ENCODE measurements around the gene EDIL3. TPM values are rescaled to one million over a fixed set of nuclear protein-coding genes. Genes with fewer than 3 reads are reported as not detected.

Gene EDIL3
- total RNA-seq, 2 experiments from 2014 or later: not detected

DNA sequence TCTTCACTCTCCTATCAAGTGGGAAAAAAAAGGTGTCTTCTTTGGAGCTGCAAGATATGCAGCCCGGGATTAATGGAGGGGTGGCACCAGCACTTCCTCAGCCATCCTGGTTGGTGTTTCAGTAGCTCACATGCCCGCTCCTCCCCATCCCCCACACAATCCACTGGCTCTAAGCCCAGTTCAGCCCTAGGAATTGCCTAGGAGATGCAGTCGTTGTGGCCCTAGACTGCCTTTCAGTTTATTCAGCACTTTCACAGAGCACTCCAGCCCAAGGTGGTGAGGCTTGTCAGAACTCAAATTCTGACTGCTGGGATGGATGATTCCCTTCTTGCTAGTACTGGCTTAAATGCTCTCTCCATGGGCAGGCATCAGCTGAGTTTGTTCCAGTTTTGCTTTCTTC is 35.1 kb upstream of the EDIL3 start:
- Histone ChIP-seq H3K9me3 (ENCODE audit: control insufficient read depth in 1 of 2, insufficient read depth in 1 of 2, low read length in 2 of 2) (no peaks in the 10 kb centered on the region), H3K4me3 (ENCODE audit: low read length) (no peak overlapping the region), H3K27me3 (ENCODE audit: control insufficient read depth in 1 of 2, insufficient read depth in 2 of 2, low read length in 2 of 2) (no peaks in the 10 kb centered on the region), H3K36me3 (ENCODE audit: insufficient read depth, low read length) (no peaks in the 10 kb centered on the region), H3K4me1 (ENCODE audit: insufficient read depth, low read length) (no peaks in the 10 kb centered on the region), H3K27ac (ENCODE audit: low read depth in 1 of 2, low read length in 2 of 2) (no peak overlapping the region)
- ChIA-PET POLR2A (no interaction called here), CTCF (no interaction called here)
- Mint-ChIP-seq H3K9me3 (peaks cover 5% of the 10 kb centered on the region), H3K27me3 (no peaks in the 10 kb centered on the region), H3K4me1 (ENCODE audit: low read depth) (no peaks in the 10 kb centered on the region), H3K4me3 (no peak overlapping the region), H3K27ac (no peak overlapping the region), H3K36me3 (ENCODE audit: low read depth) (no peaks in the 10 kb centered on the region)
- intact Hi-C loops (cut with DNase I, micrococcal nuclease): no loop called here
- DNase-seq (no peak), ATAC-seq (ENCODE audit: poor library complexity) (no peak)
- TF ChIP-seq, protein P1, sequence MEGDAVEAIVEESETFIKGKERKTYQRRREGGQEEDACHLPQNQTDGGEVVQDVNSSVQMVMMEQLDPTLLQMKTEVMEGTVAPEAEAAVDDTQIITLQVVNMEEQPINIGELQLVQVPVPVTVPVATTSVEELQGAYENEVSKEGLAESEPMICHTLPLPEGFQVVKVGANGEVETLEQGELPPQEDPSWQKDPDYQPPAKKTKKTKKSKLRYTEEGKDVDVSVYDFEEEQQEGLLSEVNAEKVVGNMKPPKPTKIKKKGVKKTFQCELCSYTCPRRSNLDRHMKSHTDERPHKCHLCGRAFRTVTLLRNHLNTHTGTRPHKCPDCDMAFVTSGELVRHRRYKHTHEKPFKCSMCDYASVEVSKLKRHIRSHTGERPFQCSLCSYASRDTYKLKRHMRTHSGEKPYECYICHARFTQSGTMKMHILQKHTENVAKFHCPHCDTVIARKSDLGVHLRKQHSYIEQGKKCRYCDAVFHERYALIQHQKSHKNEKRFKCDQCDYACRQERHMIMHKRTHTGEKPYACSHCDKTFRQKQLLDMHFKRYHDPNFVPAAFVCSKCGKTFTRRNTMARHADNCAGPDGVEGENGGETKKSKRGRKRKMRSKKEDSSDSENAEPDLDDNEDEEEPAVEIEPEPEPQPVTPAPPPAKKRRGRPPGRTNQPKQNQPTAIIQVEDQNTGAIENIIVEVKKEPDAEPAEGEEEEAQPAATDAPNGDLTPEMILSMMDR (IDR thresholded peaks at IDR 0.05): no peak

DNA sequence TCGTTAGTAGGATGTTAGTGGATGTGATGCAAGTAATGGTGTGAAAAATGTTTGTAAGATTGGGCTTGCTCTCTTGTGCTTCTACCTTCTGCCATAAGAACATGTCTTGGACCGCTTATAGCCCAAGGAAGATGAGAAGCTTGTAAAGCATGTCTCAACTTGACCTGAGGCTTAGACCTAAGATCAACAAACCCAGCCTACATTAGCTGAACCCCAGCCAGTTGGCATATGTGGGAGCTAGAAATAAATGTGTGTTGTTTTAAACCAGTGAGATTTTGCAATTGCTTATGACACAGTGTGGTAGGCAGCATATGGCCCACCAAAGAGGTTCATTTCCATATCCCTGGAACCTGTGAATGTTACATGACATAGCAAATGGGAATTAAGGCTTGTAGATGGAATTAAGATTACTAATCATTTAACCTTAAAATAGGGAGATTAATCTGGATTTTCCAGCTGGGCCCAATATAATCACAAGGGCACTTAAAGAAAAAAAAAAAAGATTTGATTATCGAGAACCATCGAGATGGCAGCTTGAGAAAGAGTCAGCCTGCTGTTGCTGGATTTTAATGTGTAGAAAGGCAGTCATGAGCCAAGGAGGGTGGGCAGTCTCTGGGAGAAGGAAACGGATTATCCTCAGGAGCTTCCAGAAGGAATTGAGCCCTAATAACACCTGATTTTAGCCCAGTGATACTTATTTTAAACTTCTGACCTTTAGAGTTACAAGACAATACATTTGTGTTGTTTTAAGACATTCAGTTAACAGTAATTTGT is 27.3 kb upstream of the EDIL3 start:
- H3K9me3 ChIP-seq (ENCODE audit: control insufficient read depth in 1 of 2, insufficient read depth in 1 of 2, low read length in 2 of 2): peaks cover 0 to 3% of the 10 kb centered on the region in 2 experiments
- ATAC-seq (ENCODE audit: poor library complexity): no peak
- H3K4me1 ChIP-seq (ENCODE audit: insufficient read depth, low read length): no peaks in the 10 kb centered on the region
- H3K27me3 ChIP-seq (ENCODE audit: control insufficient read depth in 1 of 2, insufficient read depth in 2 of 2, low read length in 2 of 2): no peaks in the 10 kb centered on the region
- ChIA-PET POLR2A (no interaction called here), CTCF (no interaction called here)
- Mint-ChIP-seq H3K4me3 (no peak overlapping the region), H3K36me3 (ENCODE audit: low read depth) (no peaks in the 10 kb centered on the region), H3K4me1 (ENCODE audit: low read depth) (no peaks in the 10 kb centered on the region), H3K27me3 (no peaks in the 10 kb centered on the region), H3K9me3 (no peaks in the 10 kb centered on the region), H3K27ac (no peak overlapping the region)
- no peak overlapping the region for H3K27ac ChIP-seq (ENCODE audit: low read depth in 1 of 2, low read length in 2 of 2)
- intact Hi-C loops (cut with DNase I, micrococcal nuclease): no loop called here
- TF ChIP-seq, protein P1 (IDR thresholded peaks at IDR 0.05): no peak
- H3K36me3 ChIP-seq (ENCODE audit: insufficient read depth, low read length): no peaks in the 10 kb centered on the region
- no peak for DNase-seq
- H3K4me3 ChIP-seq (ENCODE audit: low read length): no peak overlapping the region

DNA sequence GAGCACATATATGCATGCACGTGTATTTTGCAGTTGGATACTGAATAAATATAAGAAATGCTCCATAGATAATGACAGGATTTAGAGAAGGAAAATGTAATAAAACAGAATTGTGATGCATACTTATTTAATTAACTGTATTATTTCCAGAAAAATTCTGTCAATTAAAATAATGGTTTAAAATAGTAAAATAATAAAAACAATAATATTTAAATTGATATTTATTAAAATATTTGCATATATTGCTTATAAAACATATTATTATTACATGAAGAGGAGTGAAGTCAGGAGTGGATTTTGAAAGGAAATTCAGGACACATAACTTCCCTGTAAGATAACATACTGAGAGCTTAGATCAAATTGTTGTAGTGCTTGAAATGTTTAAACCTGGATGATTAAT is 21.4 kb upstream of the EDIL3 start:
- DNase-seq (no peak), ATAC-seq (ENCODE audit: poor library complexity) (no peak)
- H3K9me3 ChIP-seq (ENCODE audit: control insufficient read depth in 1 of 2, insufficient read depth in 1 of 2, low read length in 2 of 2): no peaks in the 10 kb centered on the region
- H3K27ac ChIP-seq (ENCODE audit: low read depth in 1 of 2, low read length in 2 of 2): no peak overlapping the region
- CTCF ChIA-PET: no interaction called here
- Mint-ChIP-seq H3K27ac (no peak overlapping the region), H3K4me3 (no peak overlapping the region), H3K9me3 (no peaks in the 10 kb centered on the region), H3K4me1 (ENCODE audit: low read depth) (no peaks in the 10 kb centered on the region), H3K27me3 (no peaks in the 10 kb centered on the region), H3K36me3 (ENCODE audit: low read depth) (no peaks in the 10 kb centered on the region)
- intact Hi-C loops (cut with DNase I, micrococcal nuclease): no loop called here
- H3K27me3 ChIP-seq (ENCODE audit: control insufficient read depth in 1 of 2, insufficient read depth in 2 of 2, low read length in 2 of 2): no peaks in the 10 kb centered on the region
- no peaks in the 10 kb centered on the region for H3K36me3 ChIP-seq (ENCODE audit: insufficient read depth, low read length)
- no peak overlapping the region for H3K4me3 ChIP-seq (ENCODE audit: low read length)
- no peaks in the 10 kb centered on the region for H3K4me1 ChIP-seq (ENCODE audit: insufficient read depth, low read length)
- POLR2A ChIA-PET: no interaction called here
- TF ChIP-seq, protein P1 (IDR thresholded peaks at IDR 0.05): no peak

Measured in CD4-positive, alpha-beta T cell (primary cell).